Tibial nerve (tissue), 4 donors: Measurements from ENCODE around the gene EPHA6. TPM values are rescaled to one million over a fixed set of nuclear protein-coding genes. Genes with fewer than 3 reads are reported as not detected.

Experiments used
- DNase-seq, 2 donors: peaks; one replicate each; pipeline ENCODE4 v3.0.0-alpha.2; 2019; ENCODE audit warnings: low spot score in 2 of 2
- H3K27ac ChIP-seq, 4 donors: fragments of 200-600 bp; sonication (generic) in 3 of 4; one replicate each; pipeline ENCODE4 v1.5.1; 2017 to 2019; ENCODE audit warnings: mild to moderate bottlenecking in 1 of 4
- H3K27me3 ChIP-seq, 2 donors: fragments of 200-600 bp; sonication (generic) in 1 of 2; one replicate each; pipeline versions ENCODE4 v1.5.1 to v1.6.0; 2017 to 2019
- H3K36me3 ChIP-seq, 3 donors: fragments of 200-600 bp; sonication (generic); one replicate each; pipeline ENCODE4 v1.5.1; 2018 to 2019
- H3K4me1 ChIP-seq, 4 donors: fragments of 200-600 bp; sonication (generic) in 3 of 4; one replicate each; pipeline ENCODE4 v1.5.1; 2017 to 2019
- H3K4me3 ChIP-seq, 4 donors: fragments of 200-600 bp; sonication (generic) in 3 of 4; one replicate each; pipeline ENCODE4 v1.5.1; 2017 to 2019; ENCODE audit warnings: mild to moderate bottlenecking in 1 of 4, moderate library complexity in 1 of 4
- H3K9me3 ChIP-seq, 4 donors: fragments of 200-600 bp; sonication (generic) in 3 of 4; one replicate each; pipeline ENCODE4 v1.5.1; 2017 to 2019
- EP300 ChIP-seq, 2 donors: sonication (generic); formaldehyde crosslinking; IDR thresholded peaks; one replicate each; pipeline ENCODE4 v1.6.1; 2017; ENCODE audit warnings: antibody characterized with exemption in 2 of 2, mild to moderate bottlenecking in 1 of 2
- POLR2A ChIP-seq, 2 donors: fragments of 450-650 bp; IDR thresholded peaks; one replicate each; pipeline ENCODE4 v1.6.1; 2017; ENCODE audit warnings: antibody characterized with exemption in 2 of 2, mild to moderate bottlenecking in 2 of 2, moderate library complexity in 2 of 2
- WGBS, 2 donors: methylation state at CpG; one replicate each; pipeline ENCODE4 v1.1.5; 2018; 5-methylcytosine and 5-hydroxymethylcytosine counted together
- total RNA-seq, 4 donors: library from RNA; depleted of rRNA; stranded (reverse); fragments of >200 nt; gene quantifications; one replicate each; pipeline ENCODE4 v1.1.0, GENCODE V29; 2016
- TF ChIP-seq, protein P1 (sequence below), 5 experiments: fragments of 200-600 bp in 3 of 5; fragments of 450-650 bp in 2 of 5; sonication (generic) in 3 of 5; IDR thresholded peaks; one replicate each; pipeline ENCODE4 v1.5.1; 2016 to 2019; ENCODE audit warnings: antibody characterized with exemption in 5 of 5, mild to moderate bottlenecking in 3 of 5, moderate library complexity in 2 of 5

Gene EPHA6
- total RNA-seq, 4 donors from 2014 or later = 0.30 to 1.3 (median 0.61) TPM

DNA sequence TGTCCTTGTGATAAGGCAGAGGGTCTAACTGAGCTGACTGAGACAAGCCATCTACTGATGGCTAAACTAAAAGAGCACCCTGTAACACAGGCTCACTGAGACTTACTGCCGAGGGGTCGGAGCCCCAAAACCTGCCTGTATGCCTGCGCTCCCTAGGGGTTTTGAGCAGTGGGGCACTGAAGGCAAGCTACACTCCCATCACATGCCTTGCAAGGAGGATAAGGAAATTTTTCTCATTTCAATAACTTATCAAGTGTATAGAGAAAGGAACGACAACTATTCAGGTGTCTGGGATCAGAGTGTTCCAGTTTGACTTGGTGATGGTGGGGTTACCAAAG is 292.2 kb downstream of the EPHA6 start:
- no peak overlapping the region for H3K27ac ChIP-seq
- no peak for DNase-seq
- H3K9me3 ChIP-seq = no peaks in the 10 kb centered on the region
- 79 to 88% methylated on average over 4 of the region's 4 CpGs for WGBS, 2 donors
- H3K4me3 ChIP-seq = no peak overlapping the region
- no peaks in the 10 kb centered on the region for H3K4me1 ChIP-seq
- no peaks in the 10 kb centered on the region for H3K36me3 ChIP-seq
- TF ChIP-seq, protein P1, sequence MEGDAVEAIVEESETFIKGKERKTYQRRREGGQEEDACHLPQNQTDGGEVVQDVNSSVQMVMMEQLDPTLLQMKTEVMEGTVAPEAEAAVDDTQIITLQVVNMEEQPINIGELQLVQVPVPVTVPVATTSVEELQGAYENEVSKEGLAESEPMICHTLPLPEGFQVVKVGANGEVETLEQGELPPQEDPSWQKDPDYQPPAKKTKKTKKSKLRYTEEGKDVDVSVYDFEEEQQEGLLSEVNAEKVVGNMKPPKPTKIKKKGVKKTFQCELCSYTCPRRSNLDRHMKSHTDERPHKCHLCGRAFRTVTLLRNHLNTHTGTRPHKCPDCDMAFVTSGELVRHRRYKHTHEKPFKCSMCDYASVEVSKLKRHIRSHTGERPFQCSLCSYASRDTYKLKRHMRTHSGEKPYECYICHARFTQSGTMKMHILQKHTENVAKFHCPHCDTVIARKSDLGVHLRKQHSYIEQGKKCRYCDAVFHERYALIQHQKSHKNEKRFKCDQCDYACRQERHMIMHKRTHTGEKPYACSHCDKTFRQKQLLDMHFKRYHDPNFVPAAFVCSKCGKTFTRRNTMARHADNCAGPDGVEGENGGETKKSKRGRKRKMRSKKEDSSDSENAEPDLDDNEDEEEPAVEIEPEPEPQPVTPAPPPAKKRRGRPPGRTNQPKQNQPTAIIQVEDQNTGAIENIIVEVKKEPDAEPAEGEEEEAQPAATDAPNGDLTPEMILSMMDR (IDR thresholded peaks at IDR 0.05) = no peak
- TF ChIP-seq POLR2A (IDR thresholded peaks at IDR 0.05) = no peak
- TF ChIP-seq EP300 (IDR thresholded peaks at IDR 0.05) = no peak
- H3K27me3 ChIP-seq = no peaks in the 10 kb centered on the region

DNA sequence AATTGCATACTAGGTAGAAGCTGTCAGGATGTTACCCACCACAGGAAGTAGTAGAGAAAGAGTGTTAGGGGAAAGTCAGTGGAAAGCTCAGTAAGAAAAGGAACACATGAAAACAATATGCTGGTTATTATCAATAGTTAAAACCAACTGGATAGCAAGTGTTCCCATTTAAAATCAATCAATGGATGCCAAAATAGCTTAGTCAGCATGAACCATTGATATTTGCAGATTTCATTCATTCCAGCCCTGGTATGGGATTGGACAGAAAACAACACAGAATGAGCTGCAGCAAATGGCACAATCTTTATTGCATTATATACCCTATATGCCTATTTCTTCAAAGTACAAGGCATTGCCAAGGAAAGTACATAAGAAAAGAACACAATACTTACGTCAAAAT is 293.7 kb downstream of the EPHA6 start:
- H3K4me3 ChIP-seq = no peak overlapping the region
- H3K27me3 ChIP-seq = no peaks in the 10 kb centered on the region
- no peak for TF ChIP-seq POLR2A (IDR thresholded peaks at IDR 0.05)
- TF ChIP-seq, protein P1 (IDR thresholded peaks at IDR 0.05) = no peak
- no peak for TF ChIP-seq EP300 (IDR thresholded peaks at IDR 0.05)
- no peaks in the 10 kb centered on the region for H3K4me1 ChIP-seq
- 90 to 92% methylated on average over 1 of the region's 1 CpG for WGBS, 2 donors
- H3K9me3 ChIP-seq = no peaks in the 10 kb centered on the region
- H3K27ac ChIP-seq = no peak overlapping the region
- no peaks in the 10 kb centered on the region for H3K36me3 ChIP-seq
- DNase-seq = no peak

DNA sequence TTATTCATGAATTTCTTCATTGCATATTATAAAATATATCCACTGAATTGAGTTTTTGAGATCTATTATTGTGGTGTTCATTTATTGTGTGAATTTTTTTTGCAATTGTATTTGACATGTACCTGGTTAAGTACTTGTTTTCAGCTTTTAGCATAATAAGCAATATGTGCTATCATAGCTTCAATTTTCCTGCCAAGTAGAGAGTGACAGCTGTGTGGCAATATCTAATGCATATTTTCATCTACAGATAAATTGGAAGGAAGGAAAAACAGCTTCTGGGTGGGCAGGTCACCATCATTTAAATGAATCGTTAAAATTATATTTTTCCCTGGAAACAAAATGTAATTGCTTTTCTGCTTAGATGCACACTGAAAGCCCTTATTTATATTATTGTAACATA is 296.9 kb downstream of the EPHA6 start:
- 70 to 84% methylated on average over 1 of the region's 1 CpG for WGBS, 2 donors
- no peaks in the 10 kb centered on the region for H3K9me3 ChIP-seq
- H3K27ac ChIP-seq = no peak overlapping the region
- no peaks in the 10 kb centered on the region for H3K4me1 ChIP-seq
- H3K27me3 ChIP-seq = no peaks in the 10 kb centered on the region
- TF ChIP-seq POLR2A (IDR thresholded peaks at IDR 0.05) (no peak), EP300 (IDR thresholded peaks at IDR 0.05) (no peak)
- TF ChIP-seq, protein P1 (IDR thresholded peaks at IDR 0.05) = no peak
- DNase-seq = no peak
- H3K36me3 ChIP-seq = no peaks in the 10 kb centered on the region
- no peak overlapping the region for H3K4me3 ChIP-seq

DNA sequence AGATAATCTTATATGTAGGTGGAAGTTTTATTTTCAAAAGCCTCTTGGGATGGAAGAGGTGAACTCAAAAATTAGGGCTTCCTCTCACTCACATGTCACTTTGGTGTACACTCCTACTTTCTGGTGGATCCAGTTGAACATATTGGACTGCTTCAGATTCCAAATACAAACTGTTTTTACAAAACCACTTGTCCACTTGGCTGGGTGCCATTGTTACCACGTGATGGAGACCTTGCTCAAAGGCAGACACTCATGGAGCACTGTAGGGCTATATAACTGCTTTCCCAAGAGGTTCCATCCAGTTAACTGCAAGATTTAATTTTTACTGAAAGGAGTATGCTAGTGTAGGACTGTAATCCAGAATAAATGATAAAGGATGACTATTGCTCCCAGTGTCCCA is 307.0 kb downstream of the EPHA6 start:
- no peaks in the 10 kb centered on the region for H3K27me3 ChIP-seq
- H3K4me3 ChIP-seq = no peak overlapping the region
- H3K9me3 ChIP-seq = no peaks in the 10 kb centered on the region
- H3K4me1 ChIP-seq = no peaks in the 10 kb centered on the region
- no peak overlapping the region for H3K27ac ChIP-seq
- TF ChIP-seq EP300 (IDR thresholded peaks at IDR 0.05) (no peak), POLR2A (IDR thresholded peaks at IDR 0.05) (no peak)
- TF ChIP-seq, protein P1 (IDR thresholded peaks at IDR 0.05) = no peak
- H3K36me3 ChIP-seq = no peaks in the 10 kb centered on the region
- DNase-seq = no peak
- 16 to 39% methylated on average over 1 of the region's 1 CpG for WGBS, 2 donors

DNA sequence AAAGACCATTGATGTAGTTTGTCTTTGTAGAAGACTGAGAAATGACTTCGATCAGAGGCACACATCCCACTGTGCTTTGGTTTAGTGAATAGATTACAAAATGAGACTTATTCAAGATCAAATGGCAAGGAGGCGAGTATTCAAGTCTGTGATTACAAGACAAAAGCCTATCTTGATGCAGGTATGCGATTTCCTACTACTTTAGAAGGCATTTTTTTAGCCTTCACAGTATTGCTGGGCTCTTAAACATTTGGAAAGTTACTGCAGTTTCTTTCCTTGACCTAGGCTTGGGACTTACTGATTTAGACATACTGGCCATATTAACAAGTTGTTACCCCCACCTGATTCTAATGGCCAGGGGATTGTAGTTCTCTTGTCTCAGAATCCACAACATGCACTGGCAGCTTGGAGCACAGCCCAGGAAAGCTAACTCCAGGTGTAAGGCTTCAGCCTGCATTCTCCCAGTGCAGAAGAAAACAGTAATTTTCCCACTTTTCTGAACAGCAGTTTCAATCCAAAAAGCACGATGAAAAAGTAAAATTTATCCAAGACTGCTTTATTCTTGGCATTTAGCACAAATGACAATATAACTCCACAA is 311.6 kb downstream of the EPHA6 start:
- H3K36me3 ChIP-seq = no peaks in the 10 kb centered on the region
- H3K9me3 ChIP-seq = no peaks in the 10 kb centered on the region
- H3K4me3 ChIP-seq = no peak overlapping the region
- 41 to 46% methylated on average over 4 of the region's 4 CpGs for WGBS, 2 donors
- no peak overlapping the region for H3K27ac ChIP-seq
- TF ChIP-seq EP300 (IDR thresholded peaks at IDR 0.05) = no peak
- TF ChIP-seq, protein P1 (IDR thresholded peaks at IDR 0.05) = no peak
- no peak for TF ChIP-seq POLR2A (IDR thresholded peaks at IDR 0.05)
- no peak for DNase-seq
- H3K27me3 ChIP-seq = no peaks in the 10 kb centered on the region
- no peaks in the 10 kb centered on the region for H3K4me1 ChIP-seq
